HCT116 (cell line): ENCODE measurements around the gene SEMA6A. TPM values are rescaled to one million over a fixed set of nuclear protein-coding genes. Genes with fewer than 3 reads are reported as not detected.

ENCODE experiments used
- ATAC-seq: fragments of 200-7000 bp; cut with Tn5 transposase; 2 replicates; pipeline ENCODE4 v1.9.1; 2020; ENCODE audit warnings: mild to moderate bottlenecking, moderate library complexity
- BruUV-seq: library from RNA; stranded (reverse); fragments of 400-500 nt; replicated peaks from 2 replicates; lab custom pipeline; 2021; lab: Mats Ljungman, UMichigan
- CTCF ChIA-PET: fragments of 300-600 bp; sonication (Branson Sonifier 250); formaldehyde crosslinking; loops from one replicate; lab custom pipeline; 2021; ENCODE audit warnings: antibody characterized with exemption; lab: Charles Lee
- POLR2A ChIA-PET: fragments of 300-600, 350-600 bp; sonication (Branson Sonifier 250); formaldehyde crosslinking; loops from one replicate; lab custom pipeline; 2021; ENCODE audit warnings: antibody characterized with exemption; lab: Charles Lee
- RAD21 ChIA-PET, 2 experiments: fragments of 300-600 bp; sonication (Branson Sonifier 250); formaldehyde crosslinking; loops; one replicate each; lab custom pipeline; 2023; ENCODE audit warnings: low total read pairs in 2 of 2; ENCODE audit not compliant: uncharacterized antibody in 2 of 2, unreplicated experiment in 2 of 2, low non-redundant PET in 1 of 2; lab: Charles Lee
- DNase-seq: peaks from one replicate; pipeline ENCODE4 v3.0.0-alpha.2; 2010; ENCODE audit warnings: low read depth, low spot score
- H2AFZ ChIP-seq: fragments of 200-600 bp; shearing (Covaris generic), sonication (generic); 2 replicates; pipeline ENCODE4 v1.6.1; 2017; ENCODE audit warnings: low read depth, mixed run types, mixed read lengths, antibody characterized with exemption, low read length; ENCODE audit not compliant: poor library complexity, severe bottlenecking
- H3K27ac ChIP-seq: 2 replicates; pipeline ENCODE4 v1.5.1; 2012; ENCODE audit warnings: low read depth, low read length
- H3K27me3 ChIP-seq: fragments of 200-600 bp; sonication (generic); 2 replicates; pipeline ENCODE4 v1.6.1; 2016; ENCODE audit warnings: mixed run types, low read length, mixed read lengths; ENCODE audit not compliant: insufficient read depth
- H3K36me3 ChIP-seq, 2 experiments: fragments of 200-500 bp in 1 of 2; fragments of 200-600 bp in 1 of 2; sonication (Bioruptor generic) in 1 of 2; sonication (generic) in 1 of 2; 2 replicates each; pipeline versions ENCODE4 v1.5.1 to v1.6.1; 2014 to 2016; ENCODE audit warnings: low read length in 2 of 2, inconsistent platforms in 1 of 2, mixed read lengths in 1 of 2, mixed run types in 1 of 2; ENCODE audit not compliant: insufficient read depth in 2 of 2, control insufficient read depth in 1 of 2
- H3K4me1 ChIP-seq, 2 experiments: fragments of 200-600 bp in 1 of 2; sonication (generic) in 1 of 2; 2 replicates each; pipeline versions ENCODE4 v1.5.1 to v1.6.1; 2012 to 2017; ENCODE audit warnings: low read length in 2 of 2, inconsistent platforms in 1 of 2, mild to moderate bottlenecking in 1 of 2, mixed read lengths in 1 of 2, mixed run types in 1 of 2, moderate library complexity in 1 of 2; ENCODE audit not compliant: insufficient read depth in 2 of 2, control insufficient read depth in 1 of 2
- H3K4me2 ChIP-seq: fragments of 200-600 bp; sonication (generic); 2 replicates; pipeline ENCODE4 v1.6.1; 2017; ENCODE audit warnings: mixed run types, low read length, mixed read lengths
- H3K4me3 ChIP-seq, 2 experiments: fragments of 200-600 bp in 1 of 2; sonication (generic) in 1 of 2; replicated peaks in 1 of 2; 2 replicates each; pipeline ENCODE4 v1.5.1; 2011 to 2016; ENCODE audit warnings: low read length in 2 of 2, control low read depth in 1 of 2, low read depth in 1 of 2, mild to moderate bottlenecking in 1 of 2, mixed read lengths in 1 of 2, mixed run types in 1 of 2
- H3K79me2 ChIP-seq: fragments of 200-600 bp; sonication (generic); 2 replicates; pipeline ENCODE4 v1.6.1; 2017; ENCODE audit warnings: mild to moderate bottlenecking, mixed run types, low read length, moderate library complexity, mixed read lengths; ENCODE audit not compliant: insufficient read depth
- H3K9ac ChIP-seq: fragments of 200-600 bp; sonication (generic); 2 replicates; pipeline ENCODE4 v1.6.1; 2016; ENCODE audit warnings: low read length, mixed read lengths
- H3K9me2 ChIP-seq: fragments of 200-600 bp; sonication (generic), shearing (Covaris generic); 2 replicates; pipeline ENCODE4 v1.6.1; 2017; ENCODE audit warnings: mixed run types, mild to moderate bottlenecking, moderate library complexity; ENCODE audit not compliant: insufficient read depth
- H3K9me3 ChIP-seq, 2 experiments: fragments of 200-500 bp in 1 of 2; fragments of 200-600 bp in 1 of 2; sonication (Bioruptor generic) in 1 of 2; sonication (generic) in 1 of 2; 2 replicates each; pipeline ENCODE4 v1.6.1; 2014 to 2017; ENCODE audit warnings: low read length in 2 of 2, mixed read lengths in 2 of 2, inconsistent platforms in 1 of 2, low read depth in 1 of 2, mild to moderate bottlenecking in 1 of 2, mixed run types in 1 of 2, moderate library complexity in 1 of 2; ENCODE audit not compliant: control insufficient read depth in 1 of 2, insufficient read depth in 1 of 2
- H4K20me1 ChIP-seq: fragments of 200-600 bp; sonication (generic), shearing (Covaris generic); 2 replicates; pipeline ENCODE4 v1.6.1; 2017; ENCODE audit warnings: mixed run types, mild to moderate bottlenecking, moderate library complexity; ENCODE audit not compliant: insufficient read depth
- CBX3 ChIP-seq: IDR thresholded peaks from 2 replicates; pipeline ENCODE4 v1.6.1; 2012; ENCODE audit warnings: low read depth
- EGR1 ChIP-seq: IDR thresholded peaks from 2 replicates; pipeline ENCODE4 v1.6.1; 2012; ENCODE audit warnings: low read depth
- ELF1 ChIP-seq: IDR thresholded peaks from 2 replicates; pipeline ENCODE4 v1.6.1; 2012; ENCODE audit warnings: low read depth, borderline replicate concordance
- EZH2 ChIP-seq: fragments of 200-600 bp; sonication (generic); IDR thresholded peaks from 2 replicates; pipeline ENCODE4 v1.6.1; 2017; ENCODE audit warnings: antibody characterized with exemption, mixed run types
- POLR2A ChIP-seq: IDR thresholded peaks from 2 replicates; pipeline ENCODE4 v1.7.0; 2011; ENCODE audit warnings: borderline replicate concordance; ENCODE audit not compliant: insufficient read depth, insufficient read length; ENCODE audit errors: extremely low read depth
- RAD21 ChIP-seq: IDR thresholded peaks from 2 replicates; pipeline ENCODE4 v1.6.1; 2012; ENCODE audit warnings: low read depth, mild to moderate bottlenecking
- SP1 ChIP-seq: IDR thresholded peaks from 2 replicates; pipeline ENCODE4 v1.6.1; 2012; ENCODE audit warnings: low read depth
- SRF ChIP-seq: IDR thresholded peaks from 2 replicates; pipeline ENCODE4 v1.6.1; 2012; ENCODE audit warnings: low read depth
- intact Hi-C: fragments of 100-400 bp; cut with micrococcal nuclease; formaldehyde crosslinking; loops from 2 replicates; pipeline ENCODE4 v1.10.0; 2022
- total RNA-seq: library from RNA; stranded (reverse); gene quantifications from one replicate; pipeline ENCODE4 v1.2.1, GENCODE V29; 2021; ENCODE audit not compliant: unreplicated experiment
- TF ChIP-seq, protein P1 (sequence below): IDR thresholded peaks from 2 replicates; pipeline ENCODE4 v1.6.1; 2012
- TF ChIP-seq, protein P2 (sequence below): IDR thresholded peaks from 2 replicates; pipeline ENCODE4 v1.6.1; 2011; ENCODE audit warnings: mild to moderate bottlenecking, low read length, moderate library complexity; ENCODE audit not compliant: insufficient replicate concordance; ENCODE audit errors: extremely low read depth
- TF ChIP-seq, protein P3 (sequence below): IDR thresholded peaks from 2 replicates; pipeline ENCODE4 v1.6.1; 2012

Gene SEMA6A
- total RNA-seq, 1 experiment from 2014 or later, result 6.7 TPM

DNA sequence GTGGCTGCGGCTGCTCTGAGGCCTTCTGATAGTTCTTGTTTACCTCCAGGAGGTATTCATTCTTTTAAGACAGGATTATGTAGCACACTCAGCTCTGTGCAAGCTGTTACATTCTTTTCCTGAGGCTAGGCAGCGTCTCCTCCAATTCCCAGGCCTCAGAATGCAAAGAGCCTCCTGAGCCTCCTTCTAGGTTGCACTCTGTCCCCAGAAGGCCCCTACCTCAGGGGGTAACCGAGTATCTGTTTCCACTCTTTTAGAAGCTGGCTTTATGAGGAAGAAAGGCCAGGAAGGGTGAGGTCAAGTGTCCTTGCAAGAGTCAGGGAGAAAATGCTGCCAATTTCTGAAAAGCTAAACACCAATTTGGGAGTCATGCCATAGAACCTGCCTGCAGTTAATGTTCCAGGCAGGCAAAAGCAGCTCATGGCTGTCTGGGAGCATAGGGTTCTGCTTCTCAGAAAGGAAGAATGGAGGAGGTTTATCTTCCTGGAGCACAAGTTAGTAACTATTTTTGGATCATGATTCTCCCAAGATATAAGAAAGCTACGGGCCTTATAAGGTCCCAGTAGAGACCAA is 178.9 kb downstream of the SEMA6A start:
- no peaks in the 10 kb centered on the region for H3K9me2 ChIP-seq
- TF ChIP-seq, protein P1, sequence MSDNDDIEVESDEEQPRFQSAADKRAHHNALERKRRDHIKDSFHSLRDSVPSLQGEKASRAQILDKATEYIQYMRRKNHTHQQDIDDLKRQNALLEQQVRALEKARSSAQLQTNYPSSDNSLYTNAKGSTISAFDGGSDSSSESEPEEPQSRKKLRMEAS, result no peak
- TF ChIP-seq EZH2, result no peak
- no peak for TF ChIP-seq EGR1
- TF ChIP-seq SRF, result no peak
- no peak for TF ChIP-seq POLR2A
- TF ChIP-seq RAD21, result no peak
- TF ChIP-seq ELF1, result no peak
- TF ChIP-seq, protein P2, sequence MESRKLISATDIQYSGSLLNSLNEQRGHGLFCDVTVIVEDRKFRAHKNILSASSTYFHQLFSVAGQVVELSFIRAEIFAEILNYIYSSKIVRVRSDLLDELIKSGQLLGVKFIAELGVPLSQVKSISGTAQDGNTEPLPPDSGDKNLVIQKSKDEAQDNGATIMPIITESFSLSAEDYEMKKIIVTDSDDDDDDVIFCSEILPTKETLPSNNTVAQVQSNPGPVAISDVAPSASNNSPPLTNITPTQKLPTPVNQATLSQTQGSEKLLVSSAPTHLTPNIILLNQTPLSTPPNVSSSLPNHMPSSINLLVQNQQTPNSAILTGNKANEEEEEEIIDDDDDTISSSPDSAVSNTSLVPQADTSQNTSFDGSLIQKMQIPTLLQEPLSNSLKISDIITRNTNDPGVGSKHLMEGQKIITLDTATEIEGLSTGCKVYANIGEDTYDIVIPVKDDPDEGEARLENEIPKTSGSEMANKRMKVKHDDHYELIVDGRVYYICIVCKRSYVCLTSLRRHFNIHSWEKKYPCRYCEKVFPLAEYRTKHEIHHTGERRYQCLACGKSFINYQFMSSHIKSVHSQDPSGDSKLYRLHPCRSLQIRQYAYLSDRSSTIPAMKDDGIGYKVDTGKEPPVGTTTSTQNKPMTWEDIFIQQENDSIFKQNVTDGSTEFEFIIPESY, result no peak
- TF ChIP-seq, protein P3, sequence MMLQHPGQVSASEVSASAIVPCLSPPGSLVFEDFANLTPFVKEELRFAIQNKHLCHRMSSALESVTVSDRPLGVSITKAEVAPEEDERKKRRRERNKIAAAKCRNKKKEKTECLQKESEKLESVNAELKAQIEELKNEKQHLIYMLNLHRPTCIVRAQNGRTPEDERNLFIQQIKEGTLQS, result no peak
- TF ChIP-seq CBX3, result no peak
- no peak for TF ChIP-seq SP1
- no peaks in the 10 kb centered on the region for H3K9me3 ChIP-seq
- H3K4me3 ChIP-seq, result no peak overlapping the region
- RAD21 ChIA-PET, result no interaction called here
- no peak overlapping the region for H3K27ac ChIP-seq
- CTCF ChIA-PET, result no interaction called here
- no peak overlapping the region for H2AFZ ChIP-seq
- H3K4me1 ChIP-seq, result no peaks in the 10 kb centered on the region
- POLR2A ChIA-PET, result no interaction called here
- no TSS peak for BruUV-seq
- no peaks in the 10 kb centered on the region for H3K27me3 ChIP-seq
- no peaks in the 10 kb centered on the region for H4K20me1 ChIP-seq
- H3K79me2 ChIP-seq, result no peaks in the 10 kb centered on the region
- ATAC-seq, result no peak
- no peak overlapping the region for H3K9ac ChIP-seq
- DNase-seq, result no peak
- no peak overlapping the region for H3K4me2 ChIP-seq
- intact Hi-C loops, result no loop called here
- H3K36me3 ChIP-seq, result no peaks in the 10 kb centered on the region; a peak in 1 of 4 replicates
